H1 (cell line): ENCODE data around the gene IRAK3. TPM values are rescaled to one million over a fixed set of nuclear protein-coding genes. Genes with fewer than 3 reads are reported as not detected.

Experiments
- CBX5 ChIP-seq: fragments of 300-800, 300-1000 bp; sonication (generic); IDR thresholded peaks from 2 replicates; pipeline ENCODE4 v1.7.1; 2016; ENCODE audit warnings: antibody characterized with exemption, low read length, low read depth
- CTBP2 ChIP-seq: IDR thresholded peaks from 2 replicates; pipeline ENCODE4 v1.7.0; 2011; ENCODE audit warnings: borderline replicate concordance, mild to moderate bottlenecking, moderate library complexity, mixed read lengths, low read length; ENCODE audit not compliant: insufficient read depth, insufficient read length
- CTCF ChIP-seq, 3 experiments: IDR thresholded peaks; 1 replicate in 2 of 3; 2 replicates in 1 of 3; pipeline versions ENCODE4 v1.5.1 to v1.6.1; 2011; ENCODE audit warnings: low read length in 3 of 3, mild to moderate bottlenecking in 3 of 3, inconsistent platforms in 2 of 3, low read depth in 1 of 3, moderate library complexity in 1 of 3; ENCODE audit not compliant: insufficient read depth in 1 of 3; ENCODE audit errors: control extremely low read depth in 1 of 3
- FOSL1 ChIP-seq: IDR thresholded peaks from 2 replicates; pipeline ENCODE4 v1.6.1; 2011; ENCODE audit warnings: mild to moderate bottlenecking, low read depth, low read length, moderate library complexity; ENCODE audit not compliant: insufficient read depth
- KDM4A ChIP-seq: IDR thresholded peaks from one replicate; pipeline ENCODE4 v1.7.1; 2012; ENCODE audit warnings: low read depth, mild to moderate bottlenecking, moderate library complexity, low read length, inconsistent platforms; ENCODE audit not compliant: severe bottlenecking
- MAFK ChIP-seq: IDR thresholded peaks from 2 replicates; pipeline ENCODE4 v1.6.1; 2012; ENCODE audit warnings: low read depth, mild to moderate bottlenecking, improper control_type of control experiment, low read length
- RFX5 ChIP-seq: IDR thresholded peaks from 2 replicates; pipeline ENCODE4 v1.6.1; 2011; ENCODE audit warnings: low read depth, low read length, improper control_type of control experiment, borderline replicate concordance
- RNF2 ChIP-seq: fragments of 200-900, 300-1000 bp; sonication (generic); IDR thresholded peaks from 2 replicates; pipeline ENCODE4 v1.7.1; 2016; ENCODE audit warnings: borderline replicate concordance, low read depth, mild to moderate bottlenecking, antibody characterized with exemption, low read length; ENCODE audit not compliant: poor library complexity, severe bottlenecking; ENCODE audit errors: missing control alignments
- SP1 ChIP-seq: IDR thresholded peaks from 2 replicates; pipeline ENCODE4 v1.6.1; 2011; ENCODE audit warnings: low read depth, low read length
- TEAD4 ChIP-seq: IDR thresholded peaks from 2 replicates; pipeline ENCODE4 v1.6.1; 2012; ENCODE audit warnings: low read depth, low read length, inconsistent platforms, mixed read lengths
- polyA plus RNA-seq, 7 experiments: library from polyadenylated mRNA; depleted of rRNA in 3 of 7; stranded (reverse) in 5 of 7; unstranded in 2 of 7; fragments of >200 nt in 5 of 7; fragments of 200-250 nt in 2 of 7; gene quantifications; 1 replicate in 5 of 7; 2 replicates in 1 of 7; 4 replicates in 1 of 7; pipeline versions ENCODE4 v1.2.1 to v1.2.3, GENCODE V29; 2011 to 2013; ENCODE audit warnings: missing spikeins in 2 of 7, mixed read lengths in 2 of 7
- total RNA-seq: library from RNA; stranded (reverse); fragmentation: NEBNext Ultra II Directional; extraction: Animal tissue kit (Norgen Biotek cat#: 25700); gene quantifications from 2 replicates; pipeline ENCODE4 v1.2.1, GENCODE V29; 2021
- TF ChIP-seq, protein P1 (sequence below): IDR thresholded peaks from 2 replicates; pipeline ENCODE4 v1.6.1; 2012; ENCODE audit warnings: inconsistent platforms

Gene IRAK3
- total and polyA plus RNA-seq, 2 of the 8 experiments (the other 6 are each of a cell fraction or from before 2014, with no cell fraction given): 0.51 to 2.2 TPM

- peak in 2 of 3 experiments; percentile 41 to 62; a peak in 2 of 4 replicates for TF ChIP-seq CTCF (IDR thresholded peaks at IDR 0.05; ENCODE audit: control extremely low read depth in 1 of 3, insufficient read depth in 1 of 3, low read depth in 1 of 3, low read length in 3 of 3)
- TF ChIP-seq MAFK: no peak
- TF ChIP-seq RFX5: no peak
- no peak for TF ChIP-seq FOSL1
- no peak for TF ChIP-seq RNF2
- TF ChIP-seq KDM4A: no peak
- TF ChIP-seq TEAD4: peak; percentile 91
- no peak for TF ChIP-seq SP1
- TF ChIP-seq, protein P1, sequence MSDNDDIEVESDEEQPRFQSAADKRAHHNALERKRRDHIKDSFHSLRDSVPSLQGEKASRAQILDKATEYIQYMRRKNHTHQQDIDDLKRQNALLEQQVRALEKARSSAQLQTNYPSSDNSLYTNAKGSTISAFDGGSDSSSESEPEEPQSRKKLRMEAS: no peak
- TF ChIP-seq CTBP2: no peak
- TF ChIP-seq CBX5: no peak
These were observed 80.9 kb downstream of the IRAK3 start (continued) for GRCh38 chr12:66269757-66270383.
